Thoracic aorta (tissue), 2 donors: ENCODE results near the gene UGT1A8. TPM values are rescaled to one million over a fixed set of nuclear protein-coding genes. Genes with fewer than 3 reads are reported as not detected.

Experiments
- ATAC-seq: fragments of 150-250 bp; one replicate; pipeline ENCODE4 v1.8.0; 2017; ENCODE audit warnings: low read depth; ENCODE audit not compliant: insufficient number of reproducible peaks, low FRiP score
- DNase-seq: peaks from one replicate; pipeline ENCODE4 v3.0.0-alpha.2; 2020; ENCODE audit warnings: low spot score
- H3K27ac ChIP-seq, 2 donors: fragments of 200-600 bp; sonication (generic); 1 replicate in 1 of 2; 2 replicates in 1 of 2; pipeline ENCODE4 v1.5.1; 2016; ENCODE audit warnings: mild to moderate bottlenecking in 2 of 2, moderate library complexity in 2 of 2
- H3K27me3 ChIP-seq: fragments of 200-600 bp; sonication (generic); replicated peaks from 2 replicates; pipeline ENCODE4 v1.6.0; 2016; ENCODE audit warnings: mild to moderate bottlenecking; ENCODE audit not compliant: insufficient read depth
- H3K36me3 ChIP-seq: fragments of 200-600 bp; sonication (generic); one replicate; pipeline ENCODE4 v1.5.1; 2016
- H3K4me1 ChIP-seq, 2 donors: fragments of 200-600 bp; sonication (generic); 1 replicate in 1 of 2; 2 replicates in 1 of 2; pipeline versions ENCODE4 v1.5.1 to v1.6.0; 2016; ENCODE audit warnings: low read depth in 2 of 2, mild to moderate bottlenecking in 1 of 2; ENCODE audit not compliant: control insufficient read depth in 1 of 2
- H3K4me3 ChIP-seq: fragments of 200-600 bp; sonication (generic); 2 replicates; pipeline ENCODE4 v1.5.1; 2016; ENCODE audit warnings: mild to moderate bottlenecking
- H3K9me3 ChIP-seq: fragments of 200-600 bp; sonication (generic); 2 replicates; pipeline ENCODE4 v1.5.1; 2016
- total RNA-seq, 2 donors: library from RNA; depleted of rRNA; stranded (reverse); fragments of >200 nt; gene quantifications; one replicate each; pipeline versions ENCODE4 v1.1.0 to v1.2.3, GENCODE V29; 2016
- TF ChIP-seq, protein P1 (sequence below): fragments of 200-600 bp; sonication (generic); IDR thresholded peaks from one replicate; pipeline ENCODE4 v1.5.1; 2019; ENCODE audit warnings: antibody characterized with exemption

Gene UGT1A8
- total RNA-seq, 2 donors from 2014 or later = not detected

DNA sequence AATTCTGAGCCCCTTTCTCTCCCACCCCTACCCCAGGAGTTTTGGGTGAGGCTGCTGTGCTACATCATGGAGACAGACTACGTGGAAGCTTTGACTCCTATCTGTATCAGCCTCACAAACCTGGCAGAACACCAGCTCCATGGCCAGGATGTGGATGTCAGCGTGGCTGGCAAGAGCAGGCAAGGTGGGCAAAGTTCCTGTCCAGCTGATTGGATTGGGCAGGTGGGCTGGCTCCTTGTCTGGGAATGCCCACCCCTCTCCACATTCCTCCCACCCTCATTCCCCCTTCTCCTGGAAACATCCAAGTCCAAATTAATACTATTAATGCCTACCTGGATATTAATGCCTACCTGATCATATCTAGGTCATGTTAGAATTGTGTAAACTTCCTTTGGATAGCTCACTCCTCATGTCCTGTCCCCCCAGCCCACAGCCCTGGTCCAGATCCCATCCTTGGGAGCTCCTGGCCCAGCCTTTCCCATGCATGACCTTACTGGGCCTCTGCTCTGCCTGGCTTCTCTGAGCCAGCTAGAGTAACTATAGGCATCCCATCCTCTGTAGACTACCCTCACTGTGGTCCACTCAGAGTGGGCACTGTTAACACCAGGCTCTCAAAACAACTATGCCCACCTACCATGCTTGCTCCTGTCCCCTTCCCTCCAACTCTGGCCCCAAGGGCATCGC is 184.8 kb downstream of the UGT1A8 start:
- no peak overlapping the region for H3K4me3 ChIP-seq
- no peak overlapping the region for H3K27ac ChIP-seq
- DNase-seq (no peak), ATAC-seq (no peak)
- TF ChIP-seq, protein P1, sequence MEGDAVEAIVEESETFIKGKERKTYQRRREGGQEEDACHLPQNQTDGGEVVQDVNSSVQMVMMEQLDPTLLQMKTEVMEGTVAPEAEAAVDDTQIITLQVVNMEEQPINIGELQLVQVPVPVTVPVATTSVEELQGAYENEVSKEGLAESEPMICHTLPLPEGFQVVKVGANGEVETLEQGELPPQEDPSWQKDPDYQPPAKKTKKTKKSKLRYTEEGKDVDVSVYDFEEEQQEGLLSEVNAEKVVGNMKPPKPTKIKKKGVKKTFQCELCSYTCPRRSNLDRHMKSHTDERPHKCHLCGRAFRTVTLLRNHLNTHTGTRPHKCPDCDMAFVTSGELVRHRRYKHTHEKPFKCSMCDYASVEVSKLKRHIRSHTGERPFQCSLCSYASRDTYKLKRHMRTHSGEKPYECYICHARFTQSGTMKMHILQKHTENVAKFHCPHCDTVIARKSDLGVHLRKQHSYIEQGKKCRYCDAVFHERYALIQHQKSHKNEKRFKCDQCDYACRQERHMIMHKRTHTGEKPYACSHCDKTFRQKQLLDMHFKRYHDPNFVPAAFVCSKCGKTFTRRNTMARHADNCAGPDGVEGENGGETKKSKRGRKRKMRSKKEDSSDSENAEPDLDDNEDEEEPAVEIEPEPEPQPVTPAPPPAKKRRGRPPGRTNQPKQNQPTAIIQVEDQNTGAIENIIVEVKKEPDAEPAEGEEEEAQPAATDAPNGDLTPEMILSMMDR = no peak
- H3K9me3 ChIP-seq = no peaks in the 10 kb centered on the region
- H3K27me3 ChIP-seq = no peaks in the 10 kb centered on the region
- no peaks in the 10 kb centered on the region for H3K4me1 ChIP-seq
- H3K36me3 ChIP-seq = no peaks in the 10 kb centered on the region

DNA sequence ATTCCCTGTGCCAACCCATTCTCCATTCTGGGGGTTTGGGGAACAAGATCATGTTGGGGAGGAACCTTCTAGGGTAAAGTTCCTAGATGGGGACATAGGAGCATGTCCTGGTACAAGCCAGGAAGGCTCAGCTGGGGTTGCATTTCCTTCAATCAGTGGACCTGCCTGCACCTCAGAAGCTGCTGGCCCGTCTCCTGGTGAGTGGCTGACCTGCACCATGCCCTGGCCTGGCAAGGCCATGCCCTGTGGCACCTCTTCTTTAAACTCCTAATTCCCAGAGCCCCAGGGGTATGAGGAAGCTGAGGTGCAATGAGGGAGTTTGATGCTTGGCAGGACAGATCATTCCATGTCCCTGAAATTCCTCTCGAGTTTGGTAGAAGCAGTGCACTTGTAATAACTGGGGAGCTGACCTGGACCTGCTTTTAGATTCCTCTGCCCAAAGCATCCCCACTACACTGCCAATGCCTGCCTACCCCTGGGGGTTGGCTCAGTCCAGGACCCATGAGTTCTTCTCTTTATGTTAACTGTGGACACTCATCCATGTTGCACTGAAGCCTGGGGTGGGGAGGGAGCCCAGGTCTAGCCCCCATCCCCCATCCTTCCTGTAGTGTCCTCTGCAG is 186.0 kb downstream of the UGT1A8 start:
- DNase-seq (no peak), ATAC-seq (no peak)
- Histone ChIP-seq H3K36me3 (no peaks in the 10 kb centered on the region), H3K9me3 (no peaks in the 10 kb centered on the region), H3K4me1 (no peaks in the 10 kb centered on the region), H3K4me3 (no peak overlapping the region), H3K27me3 (no peaks in the 10 kb centered on the region), H3K27ac (no peak overlapping the region)
- TF ChIP-seq, protein P1 = no peak

DNA sequence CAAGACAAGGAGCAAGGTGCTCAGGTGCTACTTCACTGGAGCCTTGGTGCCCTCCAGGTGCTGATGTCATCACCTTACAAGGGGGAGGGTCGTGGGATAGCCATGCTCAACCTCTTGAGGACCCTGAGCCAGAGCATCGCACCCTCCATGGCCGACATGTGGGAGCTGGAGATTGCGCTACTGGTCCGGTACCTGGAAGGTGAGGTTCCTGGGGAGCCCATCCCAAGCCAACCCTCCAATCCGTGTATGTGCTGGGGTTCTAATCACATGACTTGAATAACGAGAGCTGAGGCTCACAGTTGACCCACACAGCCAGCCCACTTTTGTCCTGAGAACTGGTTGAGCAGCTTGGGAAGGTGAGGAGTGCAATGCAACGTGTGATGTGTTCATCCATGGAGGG is 186.6 kb downstream of the UGT1A8 start:
- TF ChIP-seq, protein P1 = no peak
- no peaks in the 10 kb centered on the region for H3K9me3 ChIP-seq
- no peaks in the 10 kb centered on the region for H3K36me3 ChIP-seq
- ATAC-seq (no peak), DNase-seq (no peak)
- no peaks in the 10 kb centered on the region for H3K27me3 ChIP-seq
- H3K27ac ChIP-seq = no peak overlapping the region
- H3K4me1 ChIP-seq = no peaks in the 10 kb centered on the region
- H3K4me3 ChIP-seq = no peak overlapping the region

DNA sequence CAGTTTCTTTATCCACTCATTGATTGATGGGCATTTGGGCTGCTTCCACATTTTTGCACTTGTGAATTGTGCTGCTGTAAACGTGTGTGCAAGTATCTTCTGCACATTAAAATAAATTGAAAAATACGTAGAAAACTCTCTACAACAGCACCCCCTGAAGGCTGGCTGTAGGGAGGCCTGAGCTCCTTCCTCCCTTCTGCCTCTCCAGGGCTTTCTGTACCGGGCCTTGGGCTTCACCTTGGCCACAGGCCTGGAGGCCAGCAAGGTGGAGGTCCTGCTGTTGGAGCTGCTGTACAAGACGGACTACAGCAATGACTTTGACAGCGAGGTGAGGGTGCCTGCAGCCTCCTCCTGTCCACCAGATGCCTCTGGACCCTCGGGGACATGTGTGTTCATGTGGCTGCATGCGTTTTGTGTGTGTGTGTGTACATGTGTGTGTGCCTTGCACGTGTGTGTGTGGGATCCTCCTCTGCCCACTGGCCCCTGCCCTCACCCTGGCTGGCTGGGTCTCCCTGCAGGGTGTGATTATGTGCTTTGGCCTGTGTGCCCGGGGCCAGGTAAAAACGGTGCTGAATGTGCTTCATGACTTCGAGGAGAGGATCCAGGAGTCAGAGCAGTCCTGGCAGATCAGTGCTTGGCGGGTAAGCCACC is 189.9 kb downstream of the UGT1A8 start:
- no peak overlapping the region for H3K4me3 ChIP-seq
- DNase-seq (no peak), ATAC-seq (no peak)

More for the DNA sequence above, 189.9 kb downstream of the UGT1A8 start:
- H3K9me3 ChIP-seq = no peaks in the 10 kb centered on the region
- H3K36me3 ChIP-seq = no peaks in the 10 kb centered on the region
- no peaks in the 10 kb centered on the region for H3K4me1 ChIP-seq
- TF ChIP-seq, protein P1 = no peak
- no peak overlapping the region for H3K27ac ChIP-seq
- no peaks in the 10 kb centered on the region for H3K27me3 ChIP-seq
